ENCODE data around the gene PTPRN2.

The PTPRN2 gene

GRCh38 chr7:158482480-158482879 lies 105.1 kb downstream of the PTPRN2 start:
- in situ Hi-C loops (cut with MboI; ENCODE audit: low pct_unique_long_range_greater_than_20kb, low sequenced_read_pairs, unreplicated experiment): no loop called here
- no peak for DNase-seq (ENCODE audit: low spot score)
- TF ChIP-seq CTCF (IDR thresholded peaks at IDR 0.05; ENCODE audit: extremely low read depth, insufficient read depth, missing control alignments): no peak

- TF ChIP-seq CTCF (IDR thresholded peaks at IDR 0.05; ENCODE audit: extremely low read depth, insufficient read depth, missing control alignments): no peak
- DNase-seq (ENCODE audit: low spot score): no peak
- in situ Hi-C loops (cut with MboI; ENCODE audit: low pct_unique_long_range_greater_than_20kb, low sequenced_read_pairs, unreplicated experiment): no loop called here
Measured at GRCh38 chr7:158479664-158480025, 108.0 kb downstream of the PTPRN2 start.

GRCh38 chr7:158479021-158479663 lies 108.5 kb downstream of the PTPRN2 start:
- in situ Hi-C loops (cut with MboI; ENCODE audit: low pct_unique_long_range_greater_than_20kb, low sequenced_read_pairs, unreplicated experiment): no loop called here
- no peak for DNase-seq (ENCODE audit: low spot score)
- TF ChIP-seq CTCF (IDR thresholded peaks at IDR 0.05; ENCODE audit: extremely low read depth, insufficient read depth, missing control alignments): no peak

- TF ChIP-seq CTCF (IDR thresholded peaks at IDR 0.05; ENCODE audit: extremely low read depth, insufficient read depth, missing control alignments): no peak
- in situ Hi-C loops (cut with MboI; ENCODE audit: low pct_unique_long_range_greater_than_20kb, low sequenced_read_pairs, unreplicated experiment): no loop called here
- DNase-seq (ENCODE audit: low spot score): no peak
Measured at GRCh38 chr7:158477866-158478265, 109.8 kb downstream of the PTPRN2 start.

- in situ Hi-C loops (cut with MboI; ENCODE audit: low pct_unique_long_range_greater_than_20kb, low sequenced_read_pairs, unreplicated experiment): no loop called here
- DNase-seq (ENCODE audit: low spot score): no peak
- TF ChIP-seq CTCF (IDR thresholded peaks at IDR 0.05; ENCODE audit: extremely low read depth, insufficient read depth, missing control alignments): no peak
Measured at GRCh38 chr7:158476331-158476932, 111.2 kb downstream of the PTPRN2 start.

- in situ Hi-C loops (cut with MboI; ENCODE audit: low pct_unique_long_range_greater_than_20kb, low sequenced_read_pairs, unreplicated experiment): no loop called here
- DNase-seq (ENCODE audit: low spot score): no peak
Measured at GRCh38 chr7:158475679-158476052, 112.0 kb downstream of the PTPRN2 start.

More at GRCh38 chr7:158475679-158476052, 112.0 kb downstream of the PTPRN2 start:
- no peak for TF ChIP-seq CTCF (IDR thresholded peaks at IDR 0.05; ENCODE audit: extremely low read depth, insufficient read depth, missing control alignments)
